AG09319 (cell line): ENCODE measurements around the gene CERS4.
"Not testable (repeated sequence)": the region's sequence is repeated elsewhere in the genome, so short reads cannot be mapped to it uniquely, and the experiment has no call there.

Experiments
- DNase-seq: peaks from one replicate; pipeline ENCODE4 v3.0.0-alpha.2; 2010; ENCODE audit warnings: low read depth; ENCODE audit errors: extremely low read depth
- CTCF ChIP-seq: IDR thresholded peaks from 2 replicates; pipeline ENCODE4 v1.5.1; 2011; ENCODE audit warnings: low read depth, mild to moderate bottlenecking, inconsistent platforms, low read length, moderate library complexity

The CERS4 gene

GRCh38 chr19:8262431-8262830 is 53.3 kb downstream of the CERS4 start:
- no peak for TF ChIP-seq CTCF
- no peak for DNase-seq

- DNase-seq: not testable (repeated sequence)
Measured at GRCh38 chr19:8264248-8264647, 55.1 kb downstream of the CERS4 start.

- DNase-seq: no peak
- TF ChIP-seq CTCF: no peak
Measured at GRCh38 chr19:8265872-8266271, 56.7 kb downstream of the CERS4 start.

- no peak for DNase-seq
- TF ChIP-seq CTCF: no peak
Measured at GRCh38 chr19:8269724-8270123, 60.6 kb downstream of the CERS4 start.

GRCh38 chr19:8276508-8276907 is 67.3 kb downstream of the CERS4 start:
- not testable (repeated sequence) for DNase-seq

GRCh38 chr19:8291337-8291736 is 82.2 kb downstream of the CERS4 start:
- DNase-seq: not testable (repeated sequence)

- DNase-seq: no peak
- no peak for TF ChIP-seq CTCF
Measured at GRCh38 chr19:8302357-8302691, 93.2 kb downstream of the CERS4 start.

- TF ChIP-seq CTCF: no peak
- no peak for DNase-seq
Measured at GRCh38 chr19:8302734-8303133, 93.6 kb downstream of the CERS4 start.

GRCh38 chr19:8304841-8305621 is 95.9 kb downstream of the CERS4 start:
- no peak for DNase-seq
- TF ChIP-seq CTCF: no peak
